Activated naive CD8-positive, alpha-beta T cell treated with anti-CD3 and anti-CD28 coated beads, Interleukin-2, amount 10 ng/mL, durations not matched to agents 7 days and 5 days (primary cell): ENCODE results near the gene GPR160. TPM values are rescaled to one million over a fixed set of nuclear protein-coding genes. Genes with fewer than 3 reads are reported as not detected.
"Not testable (repeated sequence)": the region's sequence is repeated elsewhere in the genome, so short reads cannot be mapped to it uniquely, and the experiment has no call there.

Experiments
- ATAC-seq: fragments of 150-1000 bp; cut with Tn5 transposase; one replicate; pipeline ENCODE4 v1.10.0; 2021; ENCODE audit warnings: low read depth, moderate library complexity
- POLR2A ChIA-PET: fragments of 350-600 bp; sonication (Branson Sonifier 250); formaldehyde crosslinking; loops from one replicate; lab custom pipeline; 2021; ENCODE audit warnings: antibody characterized with exemption; lab: Charles Lee
- DNase-seq: peaks from one replicate; pipeline ENCODE4 v3.0.0; 2021
- H3K27ac Mint-ChIP-seq: one replicate; pipeline ENCODE4 v1.8.0; 2022; ENCODE audit warnings: mild to moderate bottlenecking, mixed read lengths
- H3K27me3 Mint-ChIP-seq: one replicate; pipeline ENCODE4 v1.8.0; 2022; ENCODE audit warnings: mild to moderate bottlenecking, moderate library complexity, mixed read lengths
- H3K36me3 Mint-ChIP-seq: one replicate; pipeline ENCODE4 v1.8.0; 2021; ENCODE audit warnings: mild to moderate bottlenecking, mixed read lengths
- H3K4me1 Mint-ChIP-seq: one replicate; pipeline ENCODE4 v1.8.0; 2021; ENCODE audit warnings: mixed read lengths
- H3K4me3 Mint-ChIP-seq: one replicate; pipeline ENCODE4 v1.8.0; 2022; ENCODE audit warnings: mild to moderate bottlenecking, moderate library complexity, mixed read lengths
- H3K9me3 Mint-ChIP-seq: one replicate; pipeline ENCODE4 v1.8.0; 2021; ENCODE audit warnings: mixed read lengths
- total RNA-seq, 2 experiments: library from RNA; stranded (reverse); gene quantifications; one replicate each; pipeline ENCODE4 v1.2.3, GENCODE V29; 2021

GPR160 gene
- total RNA-seq, 2 experiments from 2014 or later: 9.7 to 10.5 TPM

DNA sequence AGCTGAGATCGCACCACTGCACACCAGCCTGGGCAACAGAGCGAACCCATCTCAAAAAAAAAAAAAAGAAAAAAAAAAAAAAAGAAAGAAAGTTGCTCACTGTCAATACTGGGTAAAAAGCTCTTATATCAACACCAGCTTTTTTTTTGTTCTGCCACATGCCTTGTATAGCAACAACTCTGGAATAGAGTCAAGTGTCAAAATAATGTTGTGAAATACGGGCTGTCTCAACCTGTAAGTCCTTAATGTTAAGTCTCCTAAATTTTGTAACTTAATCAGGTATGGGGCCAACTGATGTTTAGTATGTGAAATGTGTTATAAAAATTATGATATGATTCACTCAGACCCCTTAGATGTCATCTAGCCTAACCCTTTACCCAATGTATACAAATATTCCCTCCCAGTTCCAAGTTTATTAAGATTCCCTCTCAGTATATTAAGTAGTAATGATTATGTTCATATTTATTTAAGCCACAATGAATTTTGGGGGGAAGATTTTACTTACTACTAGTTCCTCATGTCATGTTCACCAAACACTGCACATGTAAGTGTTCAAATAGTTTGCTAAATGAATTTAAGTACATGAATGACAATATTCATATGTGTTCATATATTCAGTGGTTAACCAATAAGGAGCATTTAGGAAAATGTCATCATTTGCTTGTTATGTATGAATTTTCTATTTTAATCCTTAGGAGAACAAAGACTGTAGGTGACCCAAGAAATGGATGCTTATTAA, 52.2 kb downstream of the GPR160 start:
- ATAC-seq: no peak
- Mint-ChIP-seq H3K27ac (no peak overlapping the region), H3K4me1 (peaks cover 5% of the 10 kb centered on the region), H3K9me3 (peaks cover 2% of the 10 kb centered on the region), H3K36me3 (peaks cover 36% of the 10 kb centered on the region), H3K27me3 (no peaks in the 10 kb centered on the region), H3K4me3 (no peak overlapping the region)
- POLR2A ChIA-PET: no interaction called here
- DNase-seq: no peak

DNA sequence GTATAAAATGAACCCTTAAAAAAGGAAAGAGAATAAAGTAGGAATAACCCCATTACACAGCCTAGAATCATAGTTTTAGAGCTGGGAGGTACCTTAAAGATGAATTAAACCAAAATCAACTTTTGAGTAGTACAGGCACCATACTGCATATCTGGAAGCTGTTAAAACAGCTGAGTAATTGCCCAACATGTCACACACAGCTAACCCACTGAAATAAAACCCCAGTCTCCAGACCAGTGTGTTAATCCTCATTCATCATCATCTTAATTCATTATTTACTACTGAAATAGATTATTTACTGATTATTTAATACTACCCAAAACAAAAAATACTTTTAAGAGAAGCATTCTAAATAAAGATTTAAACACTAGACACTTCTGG, 52.8 kb downstream of the GPR160 start:
- Mint-ChIP-seq H3K27me3 (no peaks in the 10 kb centered on the region), H3K9me3 (peaks cover 2% of the 10 kb centered on the region), H3K36me3 (peaks cover 37% of the 10 kb centered on the region), H3K4me3 (no peak overlapping the region), H3K4me1 (peaks cover 5% of the 10 kb centered on the region), H3K27ac (no peak overlapping the region)
- no peak for ATAC-seq
- POLR2A ChIA-PET: no interaction called here
- DNase-seq: no peak

DNA sequence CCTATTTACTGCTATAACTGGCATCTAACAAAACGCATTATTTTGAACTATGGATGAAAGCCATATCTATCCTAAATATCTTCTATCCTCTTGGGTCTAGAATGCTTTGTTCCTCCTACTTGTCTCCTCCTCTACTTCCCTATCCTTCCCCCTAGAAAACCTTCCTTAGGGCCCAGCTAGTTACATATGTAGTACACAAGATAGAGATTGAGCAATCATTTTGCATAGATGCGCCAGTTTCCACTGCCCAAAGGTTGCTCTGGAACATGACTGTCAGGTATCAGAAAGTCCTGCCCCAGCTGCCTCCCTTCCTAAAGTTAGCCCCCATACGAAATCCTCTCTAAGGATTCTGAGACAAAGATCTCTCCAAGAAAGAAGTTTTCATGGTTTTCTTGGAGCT, 55.1 kb downstream of the GPR160 start:
- peaks cover 5% of the 10 kb centered on the region for H3K4me1 Mint-ChIP-seq
- DNase-seq (no peak), ATAC-seq (no peak)
- no peaks in the 10 kb centered on the region for H3K27me3 Mint-ChIP-seq
- no peak overlapping the region for H3K4me3 Mint-ChIP-seq
- POLR2A ChIA-PET: no interaction called here
- peaks cover 2% of the 10 kb centered on the region for H3K9me3 Mint-ChIP-seq
- H3K36me3 Mint-ChIP-seq: peaks cover 46% of the 10 kb centered on the region
- no peak overlapping the region for H3K27ac Mint-ChIP-seq

DNA sequence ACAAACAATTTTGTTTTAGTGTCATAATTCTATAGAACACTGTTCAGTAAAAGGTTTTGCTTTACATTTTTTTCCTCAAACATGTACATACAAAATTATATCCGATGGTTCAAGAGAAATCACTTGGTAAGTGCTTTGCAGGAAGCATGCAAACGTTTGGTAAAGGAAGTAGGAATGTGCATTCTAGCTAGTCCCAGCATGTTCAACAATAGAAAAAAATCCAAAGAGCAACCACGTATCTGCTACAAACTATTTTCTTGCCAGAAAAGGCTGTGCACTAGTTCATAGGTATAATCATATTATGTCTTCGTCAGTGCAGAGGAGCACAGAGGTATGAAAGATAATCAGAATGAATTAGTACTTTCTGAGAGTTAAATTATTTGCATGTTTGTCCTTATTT, 58.0 kb downstream of the GPR160 start:
- Mint-ChIP-seq H3K4me3 (no peak overlapping the region), H3K36me3 (peaks cover 55% of the 10 kb centered on the region), H3K9me3 (peaks cover 2% of the 10 kb centered on the region), H3K27ac (no peak overlapping the region), H3K27me3 (no peaks in the 10 kb centered on the region), H3K4me1 (peaks cover 8% of the 10 kb centered on the region)
- ATAC-seq: no peak
- POLR2A ChIA-PET: no interaction called here
- DNase-seq: no peak

- H3K9me3 Mint-ChIP-seq: peaks cover 2% of the 10 kb centered on the region
- no peak overlapping the region for H3K27ac Mint-ChIP-seq
- no peak overlapping the region for H3K4me3 Mint-ChIP-seq
- POLR2A ChIA-PET: no interaction called here
- ATAC-seq: no peak
- no peaks in the 10 kb centered on the region for H3K27me3 Mint-ChIP-seq
- H3K4me1 Mint-ChIP-seq: peaks cover 7% of the 10 kb centered on the region
- no peak for DNase-seq
- peaks cover 54% of the 10 kb centered on the region for H3K36me3 Mint-ChIP-seq
Observed at GRCh38 chr3:170096342-170096741, 58.5 kb downstream of the GPR160 start.

DNA sequence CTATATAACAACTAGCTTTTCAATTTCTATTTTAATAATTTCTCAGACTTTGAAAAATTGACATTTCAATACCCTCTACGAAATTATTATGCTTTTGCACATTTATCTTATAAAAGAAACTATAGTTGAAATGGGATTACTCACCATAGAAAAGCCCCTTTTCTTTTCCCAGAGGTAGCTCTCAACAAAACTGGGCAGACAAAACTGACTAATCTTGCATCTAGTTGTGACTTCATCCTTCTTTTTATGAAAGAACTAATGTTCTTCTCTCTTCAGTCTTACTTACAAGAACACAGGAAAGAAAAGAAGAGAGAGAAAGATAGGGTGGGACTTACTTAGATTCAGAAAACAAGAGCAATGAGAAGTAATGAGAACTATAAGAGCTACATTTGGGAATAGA, 61.0 kb downstream of the GPR160 start:
- H3K27ac Mint-ChIP-seq: no peak overlapping the region
- peaks cover 2% of the 10 kb centered on the region for H3K9me3 Mint-ChIP-seq
- peaks cover 47% of the 10 kb centered on the region for H3K36me3 Mint-ChIP-seq
- DNase-seq: no peak
- H3K27me3 Mint-ChIP-seq: no peaks in the 10 kb centered on the region
- peaks cover 6% of the 10 kb centered on the region for H3K4me1 Mint-ChIP-seq
- no peak for ATAC-seq
- POLR2A ChIA-PET: no interaction called here
- H3K4me3 Mint-ChIP-seq: no peak overlapping the region

DNA sequence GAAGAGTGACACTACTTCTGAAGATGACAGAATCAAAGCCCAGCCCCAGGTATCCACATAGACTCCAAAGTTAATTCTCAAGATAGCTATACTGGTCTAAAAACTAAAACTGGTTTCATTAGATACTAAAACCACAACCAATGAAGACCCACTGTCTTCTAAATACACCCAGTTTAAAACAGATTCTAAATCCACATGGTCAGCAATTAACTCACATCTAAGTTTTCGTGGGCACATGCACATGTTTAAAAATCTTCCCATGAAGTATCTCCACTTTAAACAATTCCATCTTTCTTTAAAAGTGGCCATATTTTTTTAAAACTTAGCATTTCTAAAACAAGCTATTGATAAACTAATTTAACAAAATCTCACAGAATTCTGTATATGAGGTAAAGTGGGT, 63.1 kb downstream of the GPR160 start:
- ATAC-seq: no peak
- H3K9me3 Mint-ChIP-seq: no peaks in the 10 kb centered on the region
- H3K4me3 Mint-ChIP-seq: no peak overlapping the region
- peaks cover 32% of the 10 kb centered on the region for H3K36me3 Mint-ChIP-seq
- DNase-seq: no peak
- H3K27ac Mint-ChIP-seq: no peak overlapping the region
- POLR2A ChIA-PET: no interaction called here
- H3K27me3 Mint-ChIP-seq: no peaks in the 10 kb centered on the region
- peaks cover 6% of the 10 kb centered on the region for H3K4me1 Mint-ChIP-seq

DNA sequence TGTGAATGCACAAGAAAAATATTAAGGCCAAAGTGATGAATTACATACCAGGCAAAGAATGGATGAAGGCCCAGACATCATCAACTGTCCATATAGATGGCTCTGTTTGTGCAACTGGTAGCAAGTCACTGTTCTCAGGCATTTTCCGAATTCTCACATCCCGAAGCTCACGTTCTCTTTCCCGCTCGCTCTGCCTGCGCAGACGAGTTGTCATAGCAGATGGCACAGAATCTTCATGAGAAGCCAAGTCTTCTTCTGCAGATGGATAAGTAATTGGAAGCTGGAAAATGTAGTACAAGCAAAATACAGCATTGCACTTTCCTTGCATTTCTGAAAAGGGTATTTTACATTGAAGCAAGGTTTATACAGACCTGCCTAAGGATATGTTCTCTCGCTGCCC, 64.6 kb downstream of the GPR160 start:
- no peaks in the 10 kb centered on the region for H3K9me3 Mint-ChIP-seq
- no peaks in the 10 kb centered on the region for H3K27me3 Mint-ChIP-seq
- H3K4me3 Mint-ChIP-seq: no peak overlapping the region
- POLR2A ChIA-PET: no interaction called here
- H3K27ac Mint-ChIP-seq: no peak overlapping the region
- ATAC-seq: no peak
- H3K36me3 Mint-ChIP-seq: peaks cover 21% of the 10 kb centered on the region
- peaks cover 6% of the 10 kb centered on the region for H3K4me1 Mint-ChIP-seq
- DNase-seq: no peak

GRCh38 chr3:170107941-170108340, 70.1 kb downstream of the GPR160 start:
- ATAC-seq: no peak
- Mint-ChIP-seq H3K27ac (no peak overlapping the region), H3K36me3 (peaks cover 29% of the 10 kb centered on the region), H3K27me3 (no peaks in the 10 kb centered on the region), H3K4me3 (no peak overlapping the region), H3K4me1 (peaks cover 9% of the 10 kb centered on the region), H3K9me3 (no peaks in the 10 kb centered on the region)
- no peak for DNase-seq
- POLR2A ChIA-PET: no interaction called here

GRCh38 chr3:170108955-170109354, 71.2 kb downstream of the GPR160 start:
- POLR2A ChIA-PET: no interaction called here
- peaks cover 9% of the 10 kb centered on the region for H3K4me1 Mint-ChIP-seq

DNA sequence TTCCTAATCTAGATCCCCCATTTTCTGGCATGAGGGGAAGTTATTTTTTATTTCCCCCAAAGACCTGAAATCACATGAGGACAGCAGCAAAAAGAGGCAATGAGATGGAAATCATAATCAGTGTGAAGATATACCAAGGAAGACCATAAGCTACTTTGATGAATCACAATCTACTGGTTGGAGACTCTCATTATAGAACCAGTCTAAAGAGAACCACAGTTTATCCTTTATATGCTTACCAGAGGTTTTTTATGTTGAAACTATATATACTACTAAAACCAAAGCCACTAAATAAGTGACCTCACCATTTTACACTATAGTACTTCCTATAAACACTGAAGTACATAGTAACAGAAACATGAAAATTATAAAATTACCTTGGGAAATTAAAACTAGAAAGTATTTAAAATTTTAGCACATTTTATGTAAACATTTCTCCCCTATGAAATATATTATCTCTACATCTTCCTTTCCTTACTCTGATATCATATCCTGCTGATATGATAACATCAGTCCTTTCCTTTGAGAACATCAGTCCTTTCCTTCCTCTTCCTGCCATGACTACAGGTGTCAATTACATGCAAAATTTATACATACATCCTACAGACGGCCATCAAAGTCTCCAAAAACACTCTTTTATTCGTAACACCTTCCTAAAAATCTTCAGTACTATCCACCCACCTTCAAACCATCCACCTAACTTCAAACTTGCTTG, 71.9 kb downstream of the GPR160 start:
- peaks cover 32% of the 10 kb centered on the region for H3K36me3 Mint-ChIP-seq
- H3K27ac Mint-ChIP-seq: peak overlapping the region; percentile 37
- H3K9me3 Mint-ChIP-seq: no peaks in the 10 kb centered on the region
- no peaks in the 10 kb centered on the region for H3K27me3 Mint-ChIP-seq
- ATAC-seq: no peak
- H3K4me1 Mint-ChIP-seq: peaks cover 9% of the 10 kb centered on the region
- no peak for DNase-seq
- POLR2A ChIA-PET: no interaction called here
- H3K4me3 Mint-ChIP-seq: no peak overlapping the region

More at GRCh38 chr3:170108955-170109354, 71.2 kb downstream of the GPR160 start:
- H3K27ac Mint-ChIP-seq: no peak overlapping the region
- ATAC-seq (no peak), DNase-seq (no peak)
- peaks cover 34% of the 10 kb centered on the region for H3K36me3 Mint-ChIP-seq
- no peaks in the 10 kb centered on the region for H3K9me3 Mint-ChIP-seq
- no peaks in the 10 kb centered on the region for H3K27me3 Mint-ChIP-seq
- no peak overlapping the region for H3K4me3 Mint-ChIP-seq

DNA sequence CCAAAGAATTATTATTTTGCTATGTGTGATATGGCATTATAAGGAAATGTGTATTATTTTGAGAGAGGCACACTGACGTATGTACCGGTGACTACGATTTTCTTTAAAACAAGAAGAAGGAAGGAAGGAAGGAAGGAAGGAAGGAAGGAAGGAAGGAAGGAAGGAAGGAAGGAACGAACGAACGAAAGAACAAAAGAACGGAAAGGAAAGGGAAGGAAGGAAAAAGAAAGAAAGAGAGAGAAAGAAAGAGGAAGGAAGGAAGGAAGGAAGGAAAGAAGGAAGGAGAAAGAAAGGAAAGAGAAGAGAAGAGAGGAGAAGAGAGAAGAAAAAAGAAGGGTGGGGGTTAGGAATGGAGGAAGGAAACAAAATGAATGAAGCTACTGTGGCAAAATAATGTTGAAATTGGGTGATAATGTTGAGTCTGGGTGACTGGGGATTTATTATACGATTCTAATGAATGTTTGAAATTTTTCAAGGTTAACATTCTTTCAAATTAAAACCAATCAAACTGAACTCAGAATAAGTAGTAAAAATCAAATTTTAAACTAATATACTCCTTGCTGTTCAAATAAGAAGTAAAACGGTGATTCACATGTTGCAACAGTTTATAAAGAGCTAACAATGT, 73.5 kb downstream of the GPR160 start:
- ATAC-seq (no peak), DNase-seq (no peak)
- POLR2A ChIA-PET: no interaction called here
- H3K27me3 Mint-ChIP-seq: no peaks in the 10 kb centered on the region
- H3K36me3 Mint-ChIP-seq: peaks cover 39% of the 10 kb centered on the region
- no peak overlapping the region for H3K4me3 Mint-ChIP-seq
- no peak overlapping the region for H3K27ac Mint-ChIP-seq
- H3K9me3 Mint-ChIP-seq: no peaks in the 10 kb centered on the region
- peaks cover 11% of the 10 kb centered on the region for H3K4me1 Mint-ChIP-seq

GRCh38 chr3:170114165-170114564, 76.4 kb downstream of the GPR160 start:
- ATAC-seq, DNase-seq: not testable (repeated sequence)
- peaks cover 36% of the 10 kb centered on the region for H3K36me3 Mint-ChIP-seq

GRCh38 chr3:170117134-170117533, 79.3 kb downstream of the GPR160 start:
- no peak overlapping the region for H3K4me3 Mint-ChIP-seq
- H3K9me3 Mint-ChIP-seq: no peaks in the 10 kb centered on the region
- POLR2A ChIA-PET: no interaction called here
- peaks cover 26% of the 10 kb centered on the region for H3K36me3 Mint-ChIP-seq
- H3K27me3 Mint-ChIP-seq: no peaks in the 10 kb centered on the region
- ATAC-seq (no peak), DNase-seq (no peak)
- H3K4me1 Mint-ChIP-seq: peaks cover 3% of the 10 kb centered on the region
- no peak overlapping the region for H3K27ac Mint-ChIP-seq

More at GRCh38 chr3:170114165-170114564, 76.4 kb downstream of the GPR160 start:
- H3K4me1 Mint-ChIP-seq: peaks cover 13% of the 10 kb centered on the region
- H3K27ac Mint-ChIP-seq, H3K27me3 Mint-ChIP-seq, H3K4me3 Mint-ChIP-seq, H3K9me3 Mint-ChIP-seq, POLR2A ChIA-PET: not testable (repeated sequence)
